Liver (tissue), 9 donors: ENCODE results near the gene MYH13. TPM values are rescaled to one million over a fixed set of nuclear protein-coding genes. Genes with fewer than 3 reads are reported as not detected.

Experiments
- DNase-seq: peaks from one replicate; pipeline ENCODE4 v3.0.0-alpha.2; 2017; ENCODE audit warnings: low spot score
- H3K27ac ChIP-seq, 2 donors: one replicate each; pipeline ENCODE4 v1.7.0; 2013; ENCODE audit warnings: inconsistent platforms in 2 of 2, low read length in 2 of 2, control low read depth in 1 of 2, low read depth in 1 of 2, mild to moderate bottlenecking in 1 of 2
- H3K27me3 ChIP-seq, 4 donors: one replicate each; pipeline versions ENCODE4 v1.6.1 to v1.7.0; 2013; ENCODE audit warnings: low read length in 3 of 4, inconsistent platforms in 1 of 4, mild to moderate bottlenecking in 1 of 4, moderate library complexity in 1 of 4; ENCODE audit not compliant: control insufficient read depth in 4 of 4, insufficient read depth in 4 of 4
- H3K36me3 ChIP-seq, 4 donors: one replicate each; pipeline versions ENCODE4 v1.6.1 to v1.7.0; 2013; ENCODE audit warnings: low read length in 3 of 4, mild to moderate bottlenecking in 3 of 4, low read depth in 1 of 4, moderate library complexity in 1 of 4; ENCODE audit not compliant: control insufficient read depth in 4 of 4, insufficient read depth in 3 of 4
- H3K4me1 ChIP-seq, 4 donors: one replicate each; pipeline versions ENCODE4 v1.6.1 to v1.7.0; 2013; ENCODE audit warnings: low read length in 3 of 4, mild to moderate bottlenecking in 3 of 4, moderate library complexity in 1 of 4; ENCODE audit not compliant: control insufficient read depth in 4 of 4, insufficient read depth in 4 of 4
- H3K4me3 ChIP-seq, 3 donors: one replicate each; pipeline versions ENCODE4 v1.6.1 to v1.7.0; 2013; ENCODE audit warnings: low read length in 3 of 3, control low read depth in 1 of 3, low read depth in 1 of 3, mild to moderate bottlenecking in 1 of 3
- H3K9ac ChIP-seq, 2 donors: one replicate each; pipeline ENCODE4 v1.7.0; 2013; ENCODE audit warnings: low read length in 2 of 2, mild to moderate bottlenecking in 2 of 2, moderate library complexity in 2 of 2, control low read depth in 1 of 2, low read depth in 1 of 2
- H3K9me3 ChIP-seq, 4 donors: one replicate each; pipeline versions ENCODE4 v1.6.1 to v1.7.0; 2013; ENCODE audit warnings: low read length in 3 of 4; ENCODE audit not compliant: control insufficient read depth in 4 of 4
- CTCF ChIP-seq: fragments of 150-350 bp; IDR thresholded peaks from 2 replicates; pipeline ENCODE4 v1.5.1; 2017; ENCODE audit warnings: improper control_type of control experiment, low read depth, low read length; ENCODE audit not compliant: missing input control
- EGR1 ChIP-seq, 2 donors: IDR thresholded peaks; 2 replicates each; pipeline ENCODE4 v1.6.1; 2016 to 2018; ENCODE audit warnings: antibody characterized with exemption in 2 of 2, low read depth in 2 of 2
- FOXA1 ChIP-seq: IDR thresholded peaks from 2 replicates; pipeline ENCODE4 v1.6.1; 2016; ENCODE audit warnings: antibody characterized with exemption
- FOXA2 ChIP-seq: IDR thresholded peaks from 2 replicates; pipeline ENCODE4 v1.6.1; 2016; ENCODE audit warnings: antibody characterized with exemption
- GABPA ChIP-seq, 2 donors: IDR thresholded peaks in 1 of 2; conservative IDR thresholded peaks in 1 of 2; 2 replicates each; pipeline ENCODE4 v1.6.1; 2016; ENCODE audit warnings: antibody characterized with exemption in 2 of 2, mild to moderate bottlenecking in 1 of 2, moderate library complexity in 1 of 2
- HNF4A ChIP-seq, 2 donors: conservative IDR thresholded peaks; 2 replicates each; pipeline ENCODE4 v1.6.1; 2016; ENCODE audit warnings: antibody characterized with exemption in 2 of 2, mild to moderate bottlenecking in 2 of 2
- HNF4G ChIP-seq: IDR thresholded peaks from 2 replicates; pipeline ENCODE4 v1.6.1; 2016; ENCODE audit warnings: antibody characterized with exemption
- JUND ChIP-seq, 2 donors: IDR thresholded peaks; 2 replicates each; pipeline ENCODE4 v1.6.1; 2016; ENCODE audit warnings: antibody characterized with exemption in 2 of 2
- MAX ChIP-seq: IDR thresholded peaks from 2 replicates; pipeline ENCODE4 v1.6.1; 2016; ENCODE audit warnings: antibody characterized with exemption
- NR2F2 ChIP-seq: IDR thresholded peaks from 2 replicates; pipeline ENCODE4 v1.6.1; 2016; ENCODE audit warnings: antibody characterized with exemption
- RAD21 ChIP-seq, 2 donors: IDR thresholded peaks; 2 replicates each; pipeline ENCODE4 v1.6.1; 2016; ENCODE audit warnings: antibody characterized with exemption in 2 of 2, mild to moderate bottlenecking in 2 of 2
- REST ChIP-seq: IDR thresholded peaks from 2 replicates; pipeline ENCODE4 v1.6.1; 2016; ENCODE audit warnings: antibody characterized with exemption, mild to moderate bottlenecking
- RXRA ChIP-seq, 2 donors: IDR thresholded peaks; 2 replicates each; pipeline ENCODE4 v1.6.1; 2017 to 2018; ENCODE audit warnings: antibody characterized with exemption in 2 of 2, mild to moderate bottlenecking in 1 of 2
- TAF1 ChIP-seq: conservative IDR thresholded peaks from 2 replicates; pipeline ENCODE4 v1.6.1; 2016; ENCODE audit warnings: antibody characterized with exemption, mild to moderate bottlenecking
- YY1 ChIP-seq: IDR thresholded peaks from 2 replicates; pipeline ENCODE4 v1.6.1; 2016; ENCODE audit warnings: antibody characterized with exemption, mild to moderate bottlenecking
- ZBTB33 ChIP-seq: IDR thresholded peaks from 2 replicates; pipeline ENCODE4 v1.6.1; 2016; ENCODE audit warnings: antibody characterized with exemption
- WGBS: extraction: QIAGEN DNeasy Blood & Tissue Kit; methylation state at CpG from one replicate; pipeline ENCODE4 v1.1.7; 2013; 5-methylcytosine and 5-hydroxymethylcytosine counted together
- polyA plus RNA-seq, 2 donors: library from polyadenylated mRNA; stranded (reverse) in 1 of 2; unstranded in 1 of 2; fragments of 200-250 nt in 1 of 2; fragments of >200 nt in 1 of 2; fragmentation: Nextera tagmentation in 1 of 2; extraction: Ambion mirVana in 1 of 2; gene quantifications; one replicate each; pipeline versions ENCODE4 v1.2.1 to v1.2.3, GENCODE V29; 2013 to 2015
- total RNA-seq, 2 donors: library from RNA; depleted of rRNA; stranded (reverse); fragments of >200 nt; gene quantifications; one replicate each; pipeline ENCODE4 v1.2.3, GENCODE V29; 2014
- donor health status: healthy.
- donor health status: healthy.
- donor health status: healthy.
- donor health status: healthy.
- donor health status: healthy.

MYH13 gene
- total and polyA plus RNA-seq, 4 donors = not detected

GRCh38 chr17:10264051-10264450, 108.8 kb downstream of the MYH13 start:
- Histone ChIP-seq H3K36me3 (no peaks in the 10 kb centered on the region), H3K9me3 (no peaks in the 10 kb centered on the region), H3K9ac (no peak overlapping the region), H3K27ac (no peak overlapping the region), H3K27me3 (no peaks in the 10 kb centered on the region), H3K4me1 (no peaks in the 10 kb centered on the region), H3K4me3 (no peak overlapping the region)
- TF ChIP-seq CTCF (no peak), EGR1 (IDR thresholded peaks at IDR 0.05; ENCODE audit: low read depth in 2 of 2) (no peak), RAD21 (IDR thresholded peaks at IDR 0.05) (no peak)
- DNase-seq = no peak
- WGBS = 67% methylated on average over 2 of the region's 2 CpGs

- H3K9me3 ChIP-seq = no peaks in the 10 kb centered on the region
- H3K27me3 ChIP-seq = no peaks in the 10 kb centered on the region
- H3K36me3 ChIP-seq = no peaks in the 10 kb centered on the region
- no peaks in the 10 kb centered on the region for H3K4me1 ChIP-seq
- no peak for TF ChIP-seq HNF4A (conservative IDR thresholded peaks at IDR 0.05)
- TF ChIP-seq HNF4G = no peak
- no peak for TF ChIP-seq CTCF
- TF ChIP-seq GABPA (IDR thresholded peaks at IDR 0.05 in 1 of 2, conservative IDR thresholded peaks at IDR 0.05 in 1 of 2) = no peak
- TF ChIP-seq RXRA (IDR thresholded peaks at IDR 0.05) = no peak
- no peak for TF ChIP-seq REST
- TF ChIP-seq YY1 = no peak
- no peak for TF ChIP-seq TAF1
- TF ChIP-seq MAX = no peak
- no peak for TF ChIP-seq ZBTB33
- no peak for TF ChIP-seq RAD21 (IDR thresholded peaks at IDR 0.05)
- no peak for TF ChIP-seq NR2F2
- no peak for TF ChIP-seq FOXA1
- no peak for TF ChIP-seq FOXA2
- no peak for TF ChIP-seq JUND (IDR thresholded peaks at IDR 0.05)
- TF ChIP-seq EGR1 (IDR thresholded peaks at IDR 0.05; ENCODE audit: low read depth in 2 of 2) = no peak
- no peak for DNase-seq
- H3K4me3 ChIP-seq = no peak overlapping the region
- WGBS = 60% methylated on average over 1 of the region's 1 CpG
- H3K27ac ChIP-seq = no peak overlapping the region
- H3K9ac ChIP-seq = no peak overlapping the region
These were observed 110.4 kb downstream of the MYH13 start for GRCh38 chr17:10262451-10262850.
